ENCODE measurements around the gene NMNAT2.

The NMNAT2 gene

GRCh38 chr1:183234660-183235476 lies 183.3 kb downstream of the NMNAT2 start:
- peak; percentile 97 for DNase-seq

- DNase-seq, result no peak
Observed at GRCh38 chr1:183233113-183233512, 185.1 kb downstream of the NMNAT2 start.

- no peak for DNase-seq
Observed at GRCh38 chr1:183231545-183231944, 186.6 kb downstream of the NMNAT2 start.

DNA sequence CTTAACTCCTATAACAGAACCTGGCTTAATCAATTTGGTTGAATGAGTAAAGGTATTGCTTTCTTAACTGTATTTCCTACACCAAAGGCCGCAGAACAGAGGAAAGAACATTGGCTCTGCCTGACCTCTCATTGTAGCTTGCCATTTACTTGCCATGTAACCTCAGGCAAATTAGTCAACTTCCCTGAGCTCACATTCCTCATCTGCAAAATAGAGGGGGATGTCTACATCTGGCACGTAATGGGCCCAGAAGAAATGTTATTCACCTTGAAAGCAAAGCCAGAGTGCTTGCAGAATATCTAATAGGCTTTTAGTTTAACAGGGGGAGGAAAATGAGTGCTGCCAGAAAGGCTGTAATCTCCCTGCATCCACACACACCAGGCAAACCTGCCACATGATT lies 187.8 kb downstream of the NMNAT2 start:
- no peak for DNase-seq

- DNase-seq, result no peak
Observed at GRCh38 chr1:183228347-183229220, 189.6 kb downstream of the NMNAT2 start.

DNA sequence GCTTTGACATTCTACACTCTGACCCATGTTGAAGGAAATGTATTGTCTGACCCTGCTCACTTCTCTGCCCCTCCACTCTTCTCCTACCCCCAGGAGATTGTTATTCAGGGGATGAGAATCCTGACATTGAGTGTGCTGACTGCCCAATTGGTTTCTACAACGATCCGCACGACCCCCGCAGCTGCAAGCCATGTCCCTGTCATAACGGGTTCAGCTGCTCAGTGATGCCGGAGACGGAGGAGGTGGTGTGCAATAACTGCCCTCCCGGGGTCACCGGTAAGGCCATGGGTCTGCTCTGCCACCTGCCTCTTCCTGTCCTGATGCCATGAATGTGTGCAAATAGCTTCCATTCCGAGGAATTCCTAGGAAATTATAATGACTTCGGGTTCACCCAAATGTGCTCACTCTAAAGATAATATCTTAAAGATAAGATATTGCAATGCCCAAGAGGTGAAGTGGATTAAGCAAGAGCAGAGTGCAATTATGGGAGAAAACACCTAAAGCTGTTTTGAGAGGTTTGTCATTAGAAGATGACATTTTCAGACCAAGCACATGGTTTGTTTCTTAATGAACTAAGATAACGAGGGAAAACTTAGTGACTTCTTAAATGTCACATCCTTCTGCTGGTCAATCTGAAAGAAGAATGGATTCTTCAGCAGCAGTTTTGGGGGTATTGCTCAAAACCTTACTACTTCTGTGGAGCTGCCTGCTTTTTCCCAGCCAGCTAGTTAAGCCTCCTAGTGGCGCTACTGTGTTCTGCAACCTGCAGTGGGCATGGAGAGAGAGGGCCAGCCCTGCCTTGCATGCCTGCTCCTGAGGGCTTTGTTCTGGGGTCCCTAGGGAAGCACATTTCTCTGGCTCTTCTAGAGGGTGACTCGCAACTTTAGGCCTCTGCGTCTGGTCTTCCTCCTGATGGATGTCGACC lies 190.5 kb downstream of the NMNAT2 start:
- peak; percentile 58 for DNase-seq

- DNase-seq, result no peak
Observed at GRCh38 chr1:183226963-183227362, 191.2 kb downstream of the NMNAT2 start.

- DNase-seq, result no peak
Observed at GRCh38 chr1:183226361-183226760, 191.8 kb downstream of the NMNAT2 start.

GRCh38 chr1:183223467-183223866 lies 194.7 kb downstream of the NMNAT2 start:
- DNase-seq, result no peak

DNA sequence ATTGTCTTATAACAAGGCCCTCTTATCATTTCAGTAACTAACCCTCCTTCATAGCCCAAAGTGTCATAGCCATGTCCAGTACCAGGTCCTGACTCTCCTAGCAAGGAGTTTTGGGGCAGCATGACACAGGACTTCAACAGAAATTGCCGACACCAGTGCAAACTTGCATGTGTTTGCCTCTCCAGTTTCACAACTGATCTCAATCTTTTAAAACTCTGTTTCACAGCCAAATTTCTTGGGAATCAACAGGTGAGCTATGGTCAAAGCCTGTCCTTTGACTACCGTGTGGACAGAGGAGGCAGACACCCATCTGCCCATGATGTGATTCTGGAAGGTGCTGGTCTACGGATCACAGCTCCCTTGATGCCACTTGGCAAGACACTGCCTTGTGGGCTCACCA lies 195.3 kb downstream of the NMNAT2 start:
- DNase-seq, result no peak

DNA sequence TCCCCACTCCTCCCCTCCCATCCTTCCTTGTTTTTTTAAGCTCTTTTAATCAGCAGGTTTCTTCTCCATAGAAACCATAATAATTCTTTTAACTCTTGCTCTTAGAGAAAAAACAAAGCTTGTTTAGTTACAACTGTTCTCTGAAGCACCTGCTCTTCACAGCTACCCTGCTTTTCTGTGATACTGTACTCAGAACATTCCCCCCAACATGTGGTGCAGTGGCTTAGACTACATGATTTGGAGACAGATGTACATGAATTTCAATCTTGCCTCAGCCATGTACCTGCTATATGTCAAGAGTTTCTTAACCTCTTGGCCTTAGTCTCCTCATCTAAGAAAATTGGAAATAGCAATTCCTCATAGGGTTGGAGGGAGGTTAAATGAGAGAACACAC lies 198.6 kb downstream of the NMNAT2 start:
- DNase-seq, result no peak

DNA sequence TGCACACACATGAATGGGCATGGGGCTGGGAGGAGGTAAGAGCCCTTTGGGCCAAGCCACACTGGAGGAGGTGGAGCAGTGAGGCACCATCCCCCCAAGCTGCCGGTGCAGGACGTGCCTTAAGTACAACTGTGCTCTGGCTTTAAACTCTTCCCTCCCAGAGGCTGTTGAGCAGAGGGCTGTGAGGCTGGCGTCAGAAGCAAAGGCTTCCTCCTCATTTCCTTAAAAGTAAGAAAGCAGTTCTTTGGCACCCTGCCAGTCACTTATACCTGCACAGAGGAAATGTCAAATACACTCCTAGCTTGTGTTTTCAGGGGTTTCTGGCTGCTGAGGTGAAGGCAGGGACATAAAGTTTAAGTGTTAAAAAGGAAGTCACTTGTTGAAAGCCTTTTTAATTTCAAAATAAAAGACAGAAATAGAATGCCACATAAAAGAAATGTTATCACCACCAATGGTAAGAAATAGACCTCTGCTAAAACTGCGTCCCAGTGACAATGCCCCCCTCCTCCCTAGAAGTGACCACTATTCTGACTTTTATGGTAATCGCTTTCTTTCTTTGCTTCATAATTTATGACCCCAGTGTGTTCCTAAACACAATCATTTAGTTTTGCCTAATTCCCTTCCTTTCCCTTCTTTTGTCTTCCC lies 199.1 kb downstream of the NMNAT2 start:
- DNase-seq, result no peak

- DNase-seq, result no peak
Observed at GRCh38 chr1:183218027-183218618, 200.1 kb downstream of the NMNAT2 start.

- no peak for DNase-seq
Observed at GRCh38 chr1:183215936-183216335, 202.2 kb downstream of the NMNAT2 start.

DNA sequence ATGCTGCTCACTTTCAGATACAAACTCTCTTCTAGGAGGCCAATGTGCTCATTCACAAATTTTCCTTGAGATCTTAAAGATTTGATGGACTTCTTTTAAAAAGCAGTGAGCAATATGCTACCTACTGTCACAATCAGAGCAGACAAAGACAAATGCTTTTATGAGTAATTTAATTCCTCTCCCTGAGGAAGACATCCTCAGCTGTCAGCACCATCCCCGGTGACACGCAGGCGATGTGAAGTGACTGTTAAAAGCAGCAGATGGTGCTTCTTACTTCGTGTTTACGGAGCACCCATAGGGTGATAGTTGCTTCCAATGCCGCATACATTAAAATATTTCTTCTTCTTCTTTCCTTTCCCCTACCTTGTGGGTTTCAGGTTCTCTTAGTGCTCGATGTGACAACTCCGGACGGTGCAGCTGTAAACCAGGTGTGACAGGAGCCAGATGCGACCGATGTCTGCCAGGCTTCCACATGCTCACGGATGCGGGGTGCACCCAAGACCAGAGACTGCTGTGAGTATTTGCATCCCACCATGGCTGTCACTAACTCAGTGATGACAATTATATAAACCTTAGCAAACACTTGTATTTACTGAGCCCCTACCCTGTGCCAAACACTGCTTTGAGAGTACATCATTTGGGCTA lies 203.0 kb downstream of the NMNAT2 start:
- no peak for DNase-seq

- no peak for DNase-seq
Observed at GRCh38 chr1:183214021-183214970, 203.9 kb downstream of the NMNAT2 start.

- DNase-seq, result no peak
Observed at GRCh38 chr1:183212870-183213269, 205.3 kb downstream of the NMNAT2 start.

GRCh38 chr1:183210681-183211080 lies 207.5 kb downstream of the NMNAT2 start:
- no peak for DNase-seq

GRCh38 chr1:183209533-183210158 lies 208.5 kb downstream of the NMNAT2 start:
- DNase-seq, result peak; percentile 90

Measured in HCEC 1CT (cell line).